Stimulated activated CD4-positive, alpha-beta T cell treated with anti-CD3 and anti-CD28 coated beads, TNF-alpha, amount 100 ng/mL, for 4 hours (primary cell): Measurements from ENCODE around the gene AKAP14.
"Not testable (repeated sequence)": the region's sequence is repeated elsewhere in the genome, so short reads cannot be mapped to it uniquely, and the experiment has no call there.

Experiments
- DNase-seq, 3 experiments: peaks; one replicate each; pipeline ENCODE4 v3.0.0-alpha.2; 2020; ENCODE audit warnings: low read depth in 3 of 3

Gene AKAP14

DNA sequence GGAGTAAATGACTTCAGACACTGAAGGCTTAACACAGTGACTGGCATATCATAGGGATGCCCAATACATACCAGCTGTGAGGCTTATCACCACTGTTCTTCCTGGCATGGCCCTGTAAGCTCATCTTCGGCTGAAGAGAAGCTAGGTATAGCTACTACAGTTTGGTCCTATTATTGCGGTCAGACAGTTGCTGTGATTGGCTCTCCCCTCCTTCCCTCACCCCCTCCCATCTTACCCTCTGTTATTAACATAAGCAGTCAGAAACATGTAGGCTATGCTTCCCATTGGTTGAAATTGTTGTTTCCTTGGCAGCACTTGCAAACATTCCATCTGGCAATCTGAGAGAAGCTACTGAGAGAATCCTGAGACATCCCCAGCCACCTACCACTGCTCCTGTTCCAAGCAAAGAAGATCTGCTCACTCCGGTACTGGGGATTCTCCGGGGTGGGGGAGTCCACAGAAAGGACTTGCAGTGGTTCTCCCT lies at the start of gene AKAP14:
Gene AKAP14 (plus strand): TSS at position 51 of the 484 bp plus-strand sequence. CDS start 7,331 bp downstream, outside the sequence.
- no peak for DNase-seq

GRCh38 chrX:119852382-119853353 lies 43.0 kb upstream of the AKAP14 start, which contains the start of gene UPF3B:
Gene UPF3B, minus strand, starts transcription at chrX:119852963. Its CDS starts 35 bp downstream, at chrX:119852928.
- peak; percentile 65 to 88 (median 87) for DNase-seq

- no peak for DNase-seq
These were observed 42.2 kb upstream of the AKAP14 start for GRCh38 chrX:119853444-119853843.

GRCh38 chrX:119870626-119871131 lies 25.0 kb upstream of the AKAP14 start:
- no peak for DNase-seq

GRCh38 chrX:119871245-119871598 lies 24.5 kb upstream of the AKAP14 start:
- DNase-seq = no peak

DNA sequence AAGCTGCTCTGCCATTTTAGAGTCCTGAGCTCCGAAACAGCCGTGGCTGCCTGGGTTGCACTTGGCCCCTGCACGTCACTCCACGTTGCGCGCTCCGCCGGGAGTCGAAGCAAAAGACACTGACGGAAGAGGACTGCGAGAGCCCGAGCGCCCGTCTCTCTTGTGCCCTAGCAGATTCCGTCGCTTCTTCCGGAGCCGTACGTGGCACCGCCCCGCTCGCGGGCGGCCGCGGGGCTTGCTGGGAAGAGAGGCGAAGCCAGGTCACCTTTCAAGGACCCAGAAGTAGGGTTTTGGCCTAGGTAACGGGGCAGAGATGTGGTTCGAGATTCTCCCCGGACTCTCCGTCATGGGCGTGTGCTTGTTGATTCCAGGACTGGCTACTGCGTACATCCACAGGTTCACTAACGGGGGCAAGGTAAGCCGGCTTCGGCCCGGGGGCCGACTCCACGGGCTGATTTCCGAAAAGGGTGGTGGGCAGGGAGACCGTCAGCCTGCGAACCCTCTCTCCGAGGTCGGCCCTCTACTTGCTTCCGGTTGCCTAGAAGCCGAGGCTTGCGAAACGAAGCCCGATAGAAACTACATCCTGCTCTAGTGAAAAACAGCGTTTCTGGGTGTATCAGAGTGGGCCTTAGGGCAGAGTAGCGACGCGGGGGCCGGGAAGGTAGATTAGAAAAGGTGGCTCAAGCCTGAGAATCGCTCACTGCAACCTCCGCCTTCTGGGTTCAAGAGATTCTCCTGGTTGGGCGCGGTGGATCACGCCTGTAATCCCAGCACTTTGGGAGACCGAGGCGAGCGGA lies 23.9 kb upstream of the AKAP14 start, which contains the start of the genes NDUFA1 and RNF113A:
Gene NDUFA1 (plus strand): TSS at position 234 of the 797 bp plus-strand sequence. CDS start 80 bp downstream, at position 314.
Gene RNF113A (minus strand): TSS at position 135 of the 797 bp plus-strand sequence. CDS start 120 bp downstream, at position 15.
- DNase-seq = peak; percentile 46 to 68 (median 68)

DNA sequence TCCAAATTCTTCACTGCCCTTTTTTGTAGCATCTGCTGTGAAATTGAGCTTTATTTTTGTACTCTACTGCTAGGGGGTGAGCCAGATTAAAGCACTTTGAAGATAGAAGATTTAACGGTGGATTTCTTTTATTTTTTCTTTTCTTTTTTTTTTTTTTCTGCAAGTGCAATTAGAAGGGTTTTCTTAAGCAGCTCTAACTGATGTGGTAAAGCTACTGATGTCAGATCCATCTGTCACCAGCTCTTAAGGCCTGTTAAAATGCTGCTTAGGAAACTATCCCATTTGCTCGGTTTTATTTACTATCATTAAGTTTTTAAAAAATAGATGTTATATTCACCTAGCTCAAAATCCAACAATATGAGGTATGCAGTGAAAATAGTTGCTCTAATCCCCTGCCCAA lies 17.0 kb upstream of the AKAP14 start:
- no peak for DNase-seq

DNA sequence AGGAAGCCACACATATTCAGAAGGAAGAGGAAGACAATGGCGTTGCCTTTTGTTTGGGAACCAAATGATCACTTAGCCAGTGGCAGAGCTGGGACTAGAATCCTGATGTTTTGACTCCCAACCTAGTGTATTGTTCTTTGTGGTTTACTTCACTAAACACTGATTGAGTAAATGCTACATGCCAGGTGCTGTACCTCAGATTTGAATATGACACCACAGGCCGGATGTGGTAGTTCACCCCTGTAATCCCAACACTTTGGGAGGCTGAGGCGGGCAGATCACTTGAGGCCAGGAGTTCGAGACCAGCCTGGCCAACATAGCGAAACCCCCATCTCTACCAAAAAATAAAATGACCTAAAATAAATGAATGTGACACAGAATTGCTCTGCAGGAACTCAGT lies 15.6 kb upstream of the AKAP14 start:
- no peak for DNase-seq

GRCh38 chrX:119880552-119881437 lies 14.9 kb upstream of the AKAP14 start:
- no peak for DNase-seq

DNA sequence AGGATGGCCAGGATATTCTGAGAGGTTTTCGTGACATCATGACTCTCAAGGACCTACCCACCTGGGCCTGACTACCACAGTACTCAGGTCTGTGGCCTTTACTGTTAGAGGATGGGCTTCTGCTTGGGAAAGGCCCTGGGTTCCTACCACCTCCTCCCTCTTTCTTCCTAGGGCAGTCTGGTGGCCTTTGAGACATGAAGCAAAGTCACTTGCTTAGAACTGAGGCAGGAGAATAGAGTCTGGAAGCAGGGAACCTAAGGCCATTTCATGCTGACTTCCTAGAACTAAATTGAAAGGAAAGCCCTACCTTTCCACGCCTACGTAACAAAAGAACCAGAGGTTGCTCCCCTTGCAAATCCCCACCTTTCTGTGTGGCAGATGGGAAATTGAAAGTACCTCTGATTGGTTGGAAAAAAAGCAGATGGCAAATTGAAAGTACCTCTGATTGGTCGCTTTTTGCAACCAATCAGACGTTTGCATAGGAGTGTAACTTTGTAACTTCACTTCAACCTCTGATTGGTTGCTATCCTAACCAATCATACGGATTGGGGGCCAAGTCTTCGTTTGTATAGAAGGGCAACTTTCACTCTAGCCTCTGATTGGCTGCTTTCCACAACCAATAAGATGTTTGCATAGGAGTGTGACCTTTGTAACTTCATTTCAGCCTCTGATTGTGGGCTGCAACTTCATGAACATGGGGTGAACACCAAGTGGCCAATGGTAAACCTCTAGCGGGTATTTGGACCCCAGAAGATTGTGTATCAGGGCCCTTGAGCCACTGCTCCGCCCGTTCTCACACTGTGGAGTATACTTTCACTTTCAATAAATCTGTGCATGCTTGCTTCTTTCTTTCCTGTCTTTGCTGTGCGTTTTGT lies 9.9 kb upstream of the AKAP14 start:
- no peak for DNase-seq

DNA sequence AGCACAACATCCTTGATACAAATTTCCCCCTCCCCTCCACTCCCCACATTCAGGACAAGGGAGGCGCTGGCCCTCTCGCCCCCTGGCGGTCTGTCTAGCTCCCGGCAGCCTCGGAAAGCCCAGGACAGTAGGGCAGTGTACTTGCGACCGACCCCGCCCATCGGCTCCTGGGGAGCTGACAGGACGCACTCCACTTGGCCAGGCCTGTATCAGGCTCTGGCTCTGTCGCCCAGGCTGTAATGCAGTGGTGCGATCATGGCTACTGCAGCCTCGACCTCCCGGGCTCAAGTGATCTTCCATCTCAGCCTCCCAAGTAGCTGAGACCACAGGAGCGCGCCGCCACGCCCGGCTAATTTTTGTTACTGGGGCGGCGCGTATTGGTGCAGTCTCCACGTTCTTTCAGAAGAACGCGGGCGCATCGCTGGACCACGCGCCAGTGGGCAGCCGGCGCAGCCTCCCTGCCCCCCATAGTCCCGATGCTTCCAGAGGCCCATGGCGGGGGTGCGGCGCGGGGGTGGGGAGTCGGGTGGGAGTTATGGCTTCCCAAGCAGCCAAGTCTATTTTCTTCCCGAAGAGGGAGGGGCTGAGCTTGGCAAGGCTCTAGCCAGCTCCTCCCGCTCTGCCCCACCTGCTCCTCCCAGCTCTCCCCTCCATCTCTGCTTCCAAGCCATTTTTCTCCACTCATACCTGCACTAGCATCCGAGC lies 7.8 kb upstream of the AKAP14 start:
- peak; percentile 14 to 28 (median 20) for DNase-seq

DNA sequence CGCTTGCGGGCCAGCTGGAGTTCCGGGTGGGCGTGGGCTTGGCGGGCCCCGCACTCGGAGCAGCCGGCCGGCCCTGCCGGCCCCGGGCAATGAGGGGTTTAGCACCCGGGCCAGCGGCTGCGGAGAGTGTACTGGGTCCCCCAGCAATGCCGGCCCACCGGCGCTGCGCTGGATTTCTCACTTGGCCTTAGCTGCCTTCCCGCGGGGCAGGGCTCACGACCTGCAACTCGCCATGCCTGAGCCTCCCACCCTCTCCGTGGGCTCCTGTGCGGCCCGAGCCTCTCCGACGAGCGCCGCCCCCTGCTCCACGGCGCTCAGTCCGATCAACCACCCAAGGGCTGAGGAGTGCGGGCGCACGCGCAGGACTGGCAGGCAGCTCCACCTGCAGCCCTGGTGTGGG lies 5.1 kb upstream of the AKAP14 start:
- DNase-seq = not testable (repeated sequence)

DNA sequence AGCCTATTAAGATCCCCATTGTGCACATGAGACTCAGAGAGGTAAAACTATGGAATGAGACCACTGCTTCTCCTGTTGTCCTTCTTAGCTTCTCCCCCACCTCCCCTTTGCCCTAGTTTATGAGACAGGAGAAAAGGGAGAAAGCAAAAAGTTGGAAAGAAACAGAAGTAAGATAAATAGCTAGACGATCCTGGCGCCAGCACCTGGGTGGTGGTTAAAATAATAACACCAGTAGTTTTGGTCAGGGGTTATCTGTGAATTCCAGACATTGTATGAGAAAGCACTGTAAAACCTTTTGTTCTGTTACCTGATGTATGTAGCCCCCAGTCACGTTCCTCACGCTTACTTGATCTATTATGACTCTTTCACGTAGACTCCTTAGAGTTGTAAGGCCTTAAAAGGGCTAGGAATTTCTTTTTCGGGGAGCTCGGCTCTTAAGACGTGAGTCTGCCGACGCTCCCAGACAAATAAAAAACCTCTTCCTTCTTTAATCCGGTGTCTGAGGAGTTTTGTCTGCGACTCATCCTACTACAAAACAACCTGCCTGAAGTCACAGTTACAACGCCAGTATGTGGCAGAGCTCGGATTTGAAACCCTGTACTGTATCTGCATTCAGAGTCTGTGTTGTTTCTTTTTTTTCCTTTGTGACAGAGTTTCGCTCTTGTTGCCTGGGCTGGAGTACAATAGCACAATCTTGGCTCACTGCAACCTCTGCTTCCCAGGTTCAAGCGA lies 3.6 kb upstream of the AKAP14 start:
- DNase-seq = not testable (repeated sequence)

DNA sequence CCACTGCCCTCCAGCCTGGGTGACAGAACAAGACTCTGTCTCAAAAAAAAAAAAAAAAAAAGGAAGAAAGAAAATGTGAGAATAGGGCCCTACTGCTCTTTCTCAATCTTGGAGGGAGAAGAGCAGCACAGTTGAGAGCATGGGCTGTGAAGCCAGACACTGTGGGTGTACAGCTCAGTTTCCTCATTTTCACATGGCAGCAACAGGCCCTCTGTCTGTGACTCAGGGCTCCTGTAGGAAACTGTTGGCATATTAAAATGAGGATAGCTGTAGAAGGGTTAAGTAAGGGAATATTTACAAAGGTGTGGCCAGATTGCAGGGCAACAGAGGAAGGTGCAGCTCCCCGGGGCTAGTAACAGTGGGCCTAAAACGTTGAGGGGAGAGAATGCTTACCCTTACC lies 3.4 kb downstream of the AKAP14 start:
- DNase-seq = no peak

GRCh38 chrX:119900976-119901375 lies 5.3 kb downstream of the AKAP14 start:
- DNase-seq = no peak

- no peak for DNase-seq
These were observed 20.6 kb downstream of the AKAP14 start for GRCh38 chrX:119916310-119916709.

GRCh38 chrX:119917877-119918276 lies 22.2 kb downstream of the AKAP14 start:
- DNase-seq = no peak

GRCh38 chrX:119919835-119920585 lies 24.3 kb downstream of the AKAP14 start:
- DNase-seq = no peak
